Lung (tissue), 12 donors: Measurements from ENCODE around the gene TGFBI. TPM values are rescaled to one million over a fixed set of nuclear protein-coding genes. Genes with fewer than 3 reads are reported as not detected.

Experiments
- ATAC-seq: fragments of 200-7000 bp; cut with Tn5 transposase; one replicate; pipeline ENCODE4 v1.9.1; 2020; ENCODE audit warnings: moderate number of reproducible peaks; ENCODE audit not compliant: insufficient read depth, low FRiP score
- DNase-seq, 3 donors: peaks; one replicate each; pipeline ENCODE4 v3.0.0-alpha.2; 2013 to 2017
- H3K27ac ChIP-seq, 2 donors: one replicate each; pipeline ENCODE4 v1.5.1; 2013; ENCODE audit warnings: mild to moderate bottlenecking in 2 of 2, moderate library complexity in 2 of 2, control low read depth in 1 of 2, inconsistent platforms in 1 of 2, low read depth in 1 of 2, low read length in 1 of 2
- H3K27me3 ChIP-seq, 3 donors: one replicate each; pipeline ENCODE4 v1.5.1; 2013; ENCODE audit warnings: low read length in 2 of 3; ENCODE audit not compliant: control insufficient read depth in 3 of 3, insufficient read depth in 3 of 3
- H3K36me3 ChIP-seq, 4 donors: one replicate each; pipeline ENCODE4 v1.5.1; 2013; ENCODE audit warnings: low read length in 4 of 4, mild to moderate bottlenecking in 1 of 4, moderate library complexity in 1 of 4; ENCODE audit not compliant: control insufficient read depth in 4 of 4, insufficient read depth in 4 of 4
- H3K4me1 ChIP-seq, 5 donors: one replicate each; pipeline ENCODE4 v1.5.1; 2013; ENCODE audit warnings: low read length in 5 of 5, mild to moderate bottlenecking in 2 of 5, moderate library complexity in 1 of 5; ENCODE audit not compliant: control insufficient read depth in 5 of 5, insufficient read depth in 5 of 5
- H3K4me3 ChIP-seq: one replicate; pipeline ENCODE4 v1.5.1; 2013; ENCODE audit warnings: mild to moderate bottlenecking, control low read depth, moderate library complexity
- H3K9ac ChIP-seq, 2 donors: one replicate each; pipeline ENCODE4 v1.5.1; 2013; ENCODE audit warnings: low read length in 2 of 2, control low read depth in 1 of 2; ENCODE audit not compliant: insufficient read depth in 1 of 2
- H3K9me3 ChIP-seq, 4 donors: one replicate each; pipeline ENCODE4 v1.5.1; 2013; ENCODE audit warnings: low read length in 3 of 4, mild to moderate bottlenecking in 1 of 4, moderate library complexity in 1 of 4; ENCODE audit not compliant: control insufficient read depth in 4 of 4, insufficient read depth in 3 of 4
- WGBS, 2 donors: extraction: QIAGEN DNeasy Blood & Tissue Kit; methylation state at CpG; one replicate each; pipeline ENCODE4 v1.1.7; 2013; 5-methylcytosine and 5-hydroxymethylcytosine counted together
- polyA plus RNA-seq, 2 donors: library from polyadenylated mRNA; stranded (reverse); fragments of 200-250 nt; gene quantifications; one replicate each; pipeline ENCODE4 v1.2.1, GENCODE V29; 2013
- total RNA-seq, 2 donors: library from RNA; depleted of rRNA in 1 of 2; stranded (reverse); fragments of >200 nt in 1 of 2; gene quantifications; one replicate each; pipeline ENCODE4 v1.2.1, GENCODE V29; 2014 to 2021
- TF ChIP-seq, protein P1 (sequence below): IDR thresholded peaks from 2 replicates; pipeline ENCODE4 v1.5.1; 2012; ENCODE audit warnings: mild to moderate bottlenecking; ENCODE audit errors: control extremely low read depth, extremely low read depth
- donor health status: control.
- donor health status: control.
- donor health status: Bipolar disorder and iron deficiency.
- donor health status: healthy.
- donor health status: DM: yes; HTN: yes; CAD: no.

The TGFBI gene
- total and polyA plus RNA-seq, 4 donors: 96.4 to 146 (median 111) TPM

DNA sequence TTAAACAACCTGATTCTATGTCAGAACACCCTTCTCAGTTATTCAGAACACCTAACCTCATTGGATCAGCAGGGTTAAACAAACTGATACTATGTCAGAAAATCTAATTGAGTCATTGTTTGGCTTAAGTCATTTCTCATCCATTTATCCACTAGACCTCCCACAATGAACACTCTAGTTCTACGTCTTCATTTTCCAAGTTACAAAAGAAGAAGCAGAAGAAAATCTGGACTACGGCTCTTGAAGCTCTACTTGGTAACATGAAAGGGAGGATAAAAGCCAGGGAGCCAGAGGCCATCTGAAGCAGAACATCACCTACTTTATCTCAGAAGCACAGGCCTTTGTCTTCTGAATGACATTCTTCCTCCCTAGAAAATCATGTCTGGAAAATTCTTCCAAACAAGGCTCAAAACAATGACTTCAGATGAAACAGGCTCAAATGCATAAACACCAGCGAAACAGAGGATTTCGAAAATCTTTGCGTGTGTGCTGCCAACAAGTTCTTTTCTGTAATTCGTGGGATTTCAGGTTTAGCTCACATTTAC is 35.4 kb upstream of the TGFBI start:
- Histone ChIP-seq H3K4me3 (no peak overlapping the region), H3K9me3 (no peaks in the 10 kb centered on the region), H3K27me3 (no peaks in the 10 kb centered on the region), H3K9ac (no peak overlapping the region), H3K4me1 (peaks cover 0 to 16% (median 0%) of the 10 kb centered on the region in 5 donors), H3K36me3 (no peaks in the 10 kb centered on the region), H3K27ac (no peak overlapping the region)
- TF ChIP-seq, protein P1, sequence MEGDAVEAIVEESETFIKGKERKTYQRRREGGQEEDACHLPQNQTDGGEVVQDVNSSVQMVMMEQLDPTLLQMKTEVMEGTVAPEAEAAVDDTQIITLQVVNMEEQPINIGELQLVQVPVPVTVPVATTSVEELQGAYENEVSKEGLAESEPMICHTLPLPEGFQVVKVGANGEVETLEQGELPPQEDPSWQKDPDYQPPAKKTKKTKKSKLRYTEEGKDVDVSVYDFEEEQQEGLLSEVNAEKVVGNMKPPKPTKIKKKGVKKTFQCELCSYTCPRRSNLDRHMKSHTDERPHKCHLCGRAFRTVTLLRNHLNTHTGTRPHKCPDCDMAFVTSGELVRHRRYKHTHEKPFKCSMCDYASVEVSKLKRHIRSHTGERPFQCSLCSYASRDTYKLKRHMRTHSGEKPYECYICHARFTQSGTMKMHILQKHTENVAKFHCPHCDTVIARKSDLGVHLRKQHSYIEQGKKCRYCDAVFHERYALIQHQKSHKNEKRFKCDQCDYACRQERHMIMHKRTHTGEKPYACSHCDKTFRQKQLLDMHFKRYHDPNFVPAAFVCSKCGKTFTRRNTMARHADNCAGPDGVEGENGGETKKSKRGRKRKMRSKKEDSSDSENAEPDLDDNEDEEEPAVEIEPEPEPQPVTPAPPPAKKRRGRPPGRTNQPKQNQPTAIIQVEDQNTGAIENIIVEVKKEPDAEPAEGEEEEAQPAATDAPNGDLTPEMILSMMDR: no peak
- ATAC-seq (no peak), DNase-seq (peak in 2 of 3 donors; percentile 64 to 67)
- 67 to 73% methylated on average over 6 of the region's 6 CpGs for WGBS, 2 donors

DNA sequence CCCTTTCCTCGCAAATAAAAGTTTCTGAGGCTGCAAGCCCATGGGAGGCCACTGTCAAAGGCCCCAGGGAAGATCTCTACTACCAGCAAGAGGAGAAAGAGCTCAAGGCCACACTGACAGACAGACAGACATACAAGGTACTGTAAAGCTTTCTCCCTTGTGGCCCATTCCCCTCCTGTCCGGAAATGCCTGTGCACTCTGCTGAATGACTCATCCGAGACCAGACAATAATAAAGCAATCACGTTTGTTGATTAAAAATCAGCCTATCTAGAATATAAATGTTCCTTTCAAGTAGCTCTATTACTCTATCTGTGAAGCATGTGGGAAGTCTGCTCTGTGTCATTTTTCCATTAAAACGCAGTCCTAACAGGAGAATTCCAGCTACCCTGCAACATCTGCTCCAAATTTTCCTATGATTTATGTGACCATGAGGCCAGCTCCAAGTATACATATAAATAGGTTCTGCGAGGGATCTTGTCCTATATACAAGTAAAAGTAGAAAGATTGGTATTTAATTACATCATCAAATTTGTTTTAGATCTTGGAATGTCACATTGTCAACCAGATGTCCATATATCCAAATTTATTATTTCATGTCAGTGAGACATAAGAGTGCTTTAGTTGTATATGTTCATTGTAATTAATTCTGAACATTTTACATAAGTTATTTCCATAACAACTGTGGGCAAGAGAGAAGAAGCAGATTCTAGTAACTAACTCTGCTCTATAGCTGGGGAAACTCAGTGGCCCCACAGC is 34.7 kb upstream of the TGFBI start:
- ATAC-seq (no peak), DNase-seq (peak in 2 of 3 donors; percentile 61 to 75)
- no peaks in the 10 kb centered on the region for H3K27me3 ChIP-seq
- no peaks in the 10 kb centered on the region for H3K9me3 ChIP-seq
- H3K27ac ChIP-seq: no peak overlapping the region
- no peak overlapping the region for H3K4me3 ChIP-seq
- H3K9ac ChIP-seq: no peak overlapping the region
- no peaks in the 10 kb centered on the region for H3K36me3 ChIP-seq
- TF ChIP-seq, protein P1: no peak
- WGBS, 2 donors: 64 to 72% methylated on average over 6 of the region's 6 CpGs
- peaks cover 0 to 16% (median 0%) of the 10 kb centered on the region in 5 donors for H3K4me1 ChIP-seq

DNA sequence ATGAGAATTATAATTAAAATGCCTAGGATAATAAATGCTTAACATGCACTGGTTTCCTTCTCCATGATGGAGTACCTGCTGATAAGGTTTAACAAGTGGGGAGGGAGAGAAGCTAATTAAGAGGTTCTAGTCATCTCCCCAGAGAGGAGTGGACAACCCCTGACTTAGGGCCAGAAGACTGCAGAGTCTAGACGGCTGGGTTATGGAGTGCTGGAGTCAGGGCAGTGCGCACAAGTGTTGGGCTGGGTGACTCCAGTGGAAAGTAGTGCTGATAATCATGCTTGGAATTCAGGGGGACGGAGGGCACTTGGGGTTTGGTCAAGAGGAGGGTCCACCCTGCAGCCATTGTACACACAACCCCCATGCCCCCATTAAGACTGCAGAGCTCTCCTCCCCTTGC is 32.8 kb upstream of the TGFBI start:
- TF ChIP-seq, protein P1: no peak
- Histone ChIP-seq H3K36me3 (no peaks in the 10 kb centered on the region), H3K27me3 (no peaks in the 10 kb centered on the region), H3K4me3 (no peak overlapping the region), H3K4me1 (peaks cover 0 to 16% (median 0%) of the 10 kb centered on the region in 5 donors), H3K27ac (no peak overlapping the region), H3K9ac (no peak overlapping the region), H3K9me3 (no peaks in the 10 kb centered on the region)
- DNase-seq (no peak), ATAC-seq (no peak)
- 83 to 91% methylated on average over 3 of the region's 3 CpGs for WGBS, 2 donors
